H9 (cell line): ENCODE measurements around the gene TAGLN. TPM values are rescaled to one million over a fixed set of nuclear protein-coding genes. Genes with fewer than 3 reads are reported as not detected.
A peak's percentile ranks its signal among the peaks of the same experiment; 100 is the strongest.

Experiments used
- DNase-seq: peaks from one replicate; pipeline ENCODE4 v3.0.0-alpha.2; 2017
- H2AFZ ChIP-seq: one replicate; pipeline ENCODE4 v1.6.1; 2013; ENCODE audit warnings: mild to moderate bottlenecking, low read length, control low read depth, moderate library complexity
- H2AK5ac ChIP-seq: 2 replicates; pipeline ENCODE4 v1.6.1; 2013; ENCODE audit warnings: low read length, control low read depth, mixed read lengths; ENCODE audit not compliant: insufficient read length
- H2BK120ac ChIP-seq: one replicate; pipeline ENCODE4 v1.6.1; 2013; ENCODE audit warnings: low read depth, mild to moderate bottlenecking, low read length, control low read depth, inconsistent platforms; ENCODE audit not compliant: poor library complexity, severe bottlenecking
- H2BK12ac ChIP-seq: 2 replicates; pipeline ENCODE4 v1.6.1; 2013; ENCODE audit warnings: low read length, control low read depth, mixed read lengths, low read depth; ENCODE audit not compliant: insufficient read length
- H2BK15ac ChIP-seq: 2 replicates; pipeline ENCODE4 v1.6.1; 2013; ENCODE audit warnings: low read depth, low read length, control low read depth
- H2BK20ac ChIP-seq: one replicate; pipeline ENCODE4 v1.6.1; 2013; ENCODE audit warnings: low read depth, mild to moderate bottlenecking, low read length, control low read depth, inconsistent platforms; ENCODE audit not compliant: poor library complexity, severe bottlenecking
- H2BK5ac ChIP-seq: 2 replicates; pipeline ENCODE4 v1.6.1; 2013; ENCODE audit warnings: low read length, control low read depth, mixed read lengths; ENCODE audit not compliant: insufficient read length
- H3K14ac ChIP-seq: 2 replicates; pipeline ENCODE4 v1.6.1; 2013; ENCODE audit warnings: low read length, control low read depth; ENCODE audit not compliant: insufficient read depth
- H3K18ac ChIP-seq: 2 replicates; pipeline ENCODE4 v1.6.1; 2013; ENCODE audit warnings: low read depth, mild to moderate bottlenecking, mixed read lengths, low read length, control low read depth; ENCODE audit not compliant: insufficient read length
- H3K23ac ChIP-seq: 2 replicates; pipeline ENCODE4 v1.6.1; 2013; ENCODE audit warnings: low read length, control low read depth, mixed read lengths, low read depth; ENCODE audit not compliant: insufficient read length
- H3K23me2 ChIP-seq: 2 replicates; pipeline ENCODE4 v1.6.1; 2013; ENCODE audit warnings: low read depth, mild to moderate bottlenecking, mixed read lengths, low read length, control low read depth; ENCODE audit not compliant: insufficient read length, poor library complexity, severe bottlenecking
- H3K27ac ChIP-seq: 2 replicates; pipeline ENCODE4 v1.5.1; 2013; ENCODE audit warnings: low read length, control low read depth, mixed read lengths, low read depth; ENCODE audit not compliant: insufficient read length
- H3K27me3 ChIP-seq: 2 replicates; pipeline ENCODE4 v1.6.1; 2013; ENCODE audit warnings: low read length, control low read depth, inconsistent platforms; ENCODE audit not compliant: insufficient read depth
- H3K4ac ChIP-seq: 2 replicates; pipeline ENCODE4 v1.6.1; 2013; ENCODE audit warnings: low read depth, mild to moderate bottlenecking, control low read depth, inconsistent platforms, low read length, moderate library complexity
- H3K4me1 ChIP-seq: 2 replicates; pipeline ENCODE4 v1.6.1; 2013; ENCODE audit warnings: low read length, control low read depth, inconsistent platforms; ENCODE audit not compliant: insufficient read depth
- H3K4me2 ChIP-seq: 2 replicates; pipeline ENCODE4 v1.6.1; 2013; ENCODE audit warnings: low read length, control low read depth, mixed read lengths; ENCODE audit not compliant: insufficient read length, insufficient read depth
- H3K56ac ChIP-seq: 2 replicates; pipeline ENCODE4 v1.6.1; 2013; ENCODE audit warnings: low read depth, mild to moderate bottlenecking, mixed read lengths, low read length, control low read depth; ENCODE audit not compliant: insufficient read length
- H3K79me1 ChIP-seq: 2 replicates; pipeline ENCODE4 v1.6.1; 2013; ENCODE audit warnings: low read depth, mild to moderate bottlenecking, moderate library complexity, low read length, control low read depth, inconsistent platforms; ENCODE audit not compliant: insufficient read depth, poor library complexity, severe bottlenecking
- H3K79me2 ChIP-seq: 2 replicates; pipeline ENCODE4 v1.6.1; 2013; ENCODE audit warnings: low read length, control low read depth, inconsistent platforms; ENCODE audit not compliant: insufficient read depth
- H3K9ac ChIP-seq: 2 replicates; pipeline ENCODE4 v1.6.1; 2013; ENCODE audit warnings: low read length, control low read depth, mixed read lengths; ENCODE audit not compliant: insufficient read length; ENCODE audit errors: extremely low read depth
- H3K9me3 ChIP-seq: one replicate; pipeline ENCODE4 v1.6.1; 2013; ENCODE audit warnings: low read depth, low read length, inconsistent platforms; ENCODE audit not compliant: control insufficient read depth
- H3T11ph ChIP-seq: one replicate; pipeline ENCODE4 v1.6.1; 2013; ENCODE audit warnings: mild to moderate bottlenecking, low read length, control low read depth, inconsistent platforms
- H4K20me1 ChIP-seq: one replicate; pipeline ENCODE4 v1.6.1; 2013; ENCODE audit not compliant: control insufficient read depth, insufficient read length, insufficient read depth
- H4K5ac ChIP-seq: 2 replicates; pipeline ENCODE4 v1.6.1; 2013; ENCODE audit warnings: low read depth, mild to moderate bottlenecking, mixed read lengths, low read length, control low read depth; ENCODE audit not compliant: insufficient read length
- H4K8ac ChIP-seq: replicated peaks from 2 replicates; pipeline ENCODE4 v1.6.1; 2013; ENCODE audit warnings: low read length, control low read depth, mixed read lengths, low read depth; ENCODE audit not compliant: insufficient read length
- H4K91ac ChIP-seq: 2 replicates; pipeline ENCODE4 v1.6.1; 2013; ENCODE audit warnings: low read depth, mild to moderate bottlenecking, moderate library complexity, mixed read lengths, low read length, control low read depth; ENCODE audit not compliant: insufficient read length
- H3K27ac Mint-ChIP-seq, 3 experiments: 2 replicates in 2 of 3; 3 replicates in 1 of 3; pipeline ENCODE4 v1.8.0; 2020 to 2021; ENCODE audit warnings: mixed read lengths in 3 of 3, mild to moderate bottlenecking in 1 of 3, moderate library complexity in 1 of 3
- H3K27me3 Mint-ChIP-seq: 2 replicates; pipeline ENCODE4 v1.8.0; 2021; ENCODE audit warnings: low read depth, mild to moderate bottlenecking, moderate library complexity, mixed read lengths
- H3K36me3 Mint-ChIP-seq, 3 experiments: 2 replicates in 2 of 3; 3 replicates in 1 of 3; pipeline ENCODE4 v1.8.0; 2020 to 2021; ENCODE audit warnings: low read depth in 3 of 3, mixed read lengths in 3 of 3; ENCODE audit not compliant: insufficient read depth in 1 of 3
- H3K4me1 Mint-ChIP-seq, 2 experiments: 2 replicates each; pipeline ENCODE4 v1.8.0; 2020; ENCODE audit warnings: mixed read lengths in 2 of 2
- H3K4me3 Mint-ChIP-seq, 2 experiments: 2 replicates in 1 of 2; 3 replicates in 1 of 2; pipeline ENCODE4 v1.8.0; 2020 to 2021; ENCODE audit warnings: mild to moderate bottlenecking in 2 of 2, mixed read lengths in 2 of 2, moderate library complexity in 1 of 2
- H3K9me3 Mint-ChIP-seq, 2 experiments: 2 replicates in 1 of 2; 3 replicates in 1 of 2; pipeline ENCODE4 v1.8.0; 2020; ENCODE audit warnings: mild to moderate bottlenecking in 2 of 2, mixed read lengths in 2 of 2, moderate library complexity in 1 of 2
- WGBS: extraction: QIAGEN DNeasy Blood & Tissue Kit; methylation state at CpG from one replicate; pipeline ENCODE4 v1.1.7; 2013; ENCODE audit warnings: missing lambda C conversion rate, low lambda C conversion rate, mixed read lengths; ENCODE audit not compliant: insufficient read length; ENCODE audit errors: extremely low coverage; 5-methylcytosine and 5-hydroxymethylcytosine counted together
- total RNA-seq: library from RNA; stranded (reverse); gene quantifications from 2 replicates; pipeline ENCODE4 v1.2.1, GENCODE V29; 2021
- TF ChIP-seq, protein P1 (sequence below): fragments of 200-600 bp; sonication (generic); conservative IDR thresholded peaks from 3 replicates; pipeline ENCODE4 v1.8.0; 2021; ENCODE audit warnings: antibody characterized with exemption, mild to moderate bottlenecking

The TAGLN gene
- total RNA-seq, 1 experiment from 2014 or later, result 176 TPM

- TF ChIP-seq, protein P1, sequence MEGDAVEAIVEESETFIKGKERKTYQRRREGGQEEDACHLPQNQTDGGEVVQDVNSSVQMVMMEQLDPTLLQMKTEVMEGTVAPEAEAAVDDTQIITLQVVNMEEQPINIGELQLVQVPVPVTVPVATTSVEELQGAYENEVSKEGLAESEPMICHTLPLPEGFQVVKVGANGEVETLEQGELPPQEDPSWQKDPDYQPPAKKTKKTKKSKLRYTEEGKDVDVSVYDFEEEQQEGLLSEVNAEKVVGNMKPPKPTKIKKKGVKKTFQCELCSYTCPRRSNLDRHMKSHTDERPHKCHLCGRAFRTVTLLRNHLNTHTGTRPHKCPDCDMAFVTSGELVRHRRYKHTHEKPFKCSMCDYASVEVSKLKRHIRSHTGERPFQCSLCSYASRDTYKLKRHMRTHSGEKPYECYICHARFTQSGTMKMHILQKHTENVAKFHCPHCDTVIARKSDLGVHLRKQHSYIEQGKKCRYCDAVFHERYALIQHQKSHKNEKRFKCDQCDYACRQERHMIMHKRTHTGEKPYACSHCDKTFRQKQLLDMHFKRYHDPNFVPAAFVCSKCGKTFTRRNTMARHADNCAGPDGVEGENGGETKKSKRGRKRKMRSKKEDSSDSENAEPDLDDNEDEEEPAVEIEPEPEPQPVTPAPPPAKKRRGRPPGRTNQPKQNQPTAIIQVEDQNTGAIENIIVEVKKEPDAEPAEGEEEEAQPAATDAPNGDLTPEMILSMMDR, result no peak
- Histone ChIP-seq H3K27me3 (no peaks in the 10 kb centered on the region), H3K79me1 (no peaks in the 10 kb centered on the region), H3K18ac (no peak overlapping the region), H3K14ac (no peak overlapping the region; the same call in 1 of the 2 replicates), H3K9me3 (no peaks in the 10 kb centered on the region), H4K91ac (no peak overlapping the region), H2BK120ac (no peak overlapping the region), H3K9ac (no peak overlapping the region), H2BK20ac (no peak overlapping the region), H3K79me2 (no peaks in the 10 kb centered on the region; the same call in 1 of the 2 replicates), H2AK5ac (no peak overlapping the region), H3K27ac (no peak overlapping the region), H3K23me2 (peaks cover 8% of the 10 kb centered on the region), H2AFZ (no peak overlapping the region), H4K5ac (no peak overlapping the region), H2BK15ac (no peak overlapping the region), H2BK5ac (no peak overlapping the region), H2BK12ac (no peak overlapping the region), H3K56ac (no peak overlapping the region), H3K4ac (no peak overlapping the region), H3K4me1 (no peaks in the 10 kb centered on the region), H3T11ph (no peak overlapping the region), H4K8ac (no peak overlapping the region), H3K23ac (no peak overlapping the region), H3K4me2 (no peak overlapping the region), H4K20me1 (no peaks in the 10 kb centered on the region)
- peaks cover 29 to 30% of the 10 kb centered on the region in 2 experiments for H3K4me1 Mint-ChIP-seq
- peak overlapping the region; percentile 59 to 81 (median 81); a peak in 2 of 7 replicates for H3K27ac Mint-ChIP-seq
- H3K36me3 Mint-ChIP-seq, result peaks cover 3 to 30% (median 15%) of the 10 kb centered on the region in 3 experiments; a peak in 6 of 7 replicates
- WGBS, result no CpG with 5 or more reads among the region's 19 CpGs
- H3K9me3 Mint-ChIP-seq, result peaks cover 0 to 3% of the 10 kb centered on the region in 2 experiments; a peak in 1 of 5 replicates
- H3K4me3 Mint-ChIP-seq, result no peak overlapping the region
- no peaks in the 10 kb centered on the region for H3K27me3 Mint-ChIP-seq
- DNase-seq, result no peak
These were observed 3.4 kb upstream of the TAGLN start for GRCh38 chr11:117195761-117196160.
